ENCODE results near the gene MAPK10.

The MAPK10 gene

DNA sequence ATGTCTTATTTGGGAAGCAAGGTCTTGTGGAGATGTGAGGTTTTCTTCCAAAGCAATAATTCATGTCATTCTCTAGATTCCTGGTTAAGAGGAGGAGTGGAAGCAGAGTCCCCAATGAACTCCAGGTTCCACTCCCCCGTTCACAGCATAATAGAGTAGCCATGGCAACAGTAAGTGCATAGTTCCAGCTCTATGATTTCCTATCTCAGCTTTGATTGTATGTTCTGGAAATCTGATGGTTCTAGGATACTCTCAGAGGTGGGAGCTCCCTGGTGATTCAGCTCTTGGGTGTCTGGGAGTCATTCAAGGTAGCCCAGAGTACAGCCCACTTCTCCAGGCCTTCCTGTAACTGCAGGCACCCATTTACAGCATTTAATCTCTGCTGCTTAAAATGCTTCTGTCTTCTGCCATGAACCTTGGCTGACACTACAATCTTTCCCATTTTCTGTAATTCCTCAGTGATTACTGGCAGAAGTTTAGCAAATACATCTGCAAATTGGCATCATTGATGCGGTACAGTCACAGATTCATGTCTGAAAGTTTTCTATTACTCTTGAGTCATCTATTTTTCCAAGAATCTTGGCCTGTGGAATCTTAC is 242.0 kb downstream of the MAPK10 start:
- H3K18ac ChIP-seq (ENCODE audit: low read length), result no peak overlapping the region
- no peak overlapping the region for H3K9ac ChIP-seq (ENCODE audit: low read length)
- no peak overlapping the region for H4K12ac ChIP-seq (ENCODE audit: low read depth, low read length)
- H3K9me3 ChIP-seq (ENCODE audit: insufficient read depth, low read depth, low read length), result peaks cover 2% of the 10 kb centered on the region
- H3K36me3 ChIP-seq (ENCODE audit: control insufficient read depth in 1 of 2, insufficient read depth in 2 of 2, low read length in 2 of 2), result no peaks in the 10 kb centered on the region
- no peak overlapping the region for H3K23ac ChIP-seq (ENCODE audit: low read length)
- H3K4me3 ChIP-seq (ENCODE audit: low read depth, low read length), result no peak overlapping the region
- H3K14ac ChIP-seq (ENCODE audit: low read length), result no peak overlapping the region
- H3K27me3 ChIP-seq (ENCODE audit: insufficient read depth, low read length), result no peaks in the 10 kb centered on the region
- no peak overlapping the region for H3K4me2 ChIP-seq (ENCODE audit: low read length)
- no peak overlapping the region for H3K27ac ChIP-seq (ENCODE audit: low read depth, low read length)
- H2BK5ac ChIP-seq (ENCODE audit: low read depth, low read length, poor library complexity), result no peak overlapping the region
- H2BK12ac ChIP-seq (ENCODE audit: low read length), result no peak overlapping the region
- no peak overlapping the region for H3K4ac ChIP-seq (ENCODE audit: low read depth, low read length)
- H3K4me1 ChIP-seq (ENCODE audit: control insufficient read depth in 1 of 2, insufficient read depth in 2 of 2, low read length in 2 of 2), result no peaks in the 10 kb centered on the region
- WGBS (ENCODE audit: extremely low coverage, insufficient coverage, insufficient read length), result no CpG with 5 or more reads among the region's 2 CpGs
- no peak for DNase-seq
- no peaks in the 10 kb centered on the region for H3K79me2 ChIP-seq (ENCODE audit: control insufficient read depth, insufficient read depth, low read length, poor library complexity)
- H2AK5ac ChIP-seq (ENCODE audit: low read length), result no peak overlapping the region
- H4K8ac ChIP-seq (ENCODE audit: low read depth, low read length), result no peak overlapping the region
- no peaks in the 10 kb centered on the region for H3K79me1 ChIP-seq (ENCODE audit: low read length)
- H2AFZ ChIP-seq (ENCODE audit: insufficient read depth, low read length, poor library complexity), result no peak overlapping the region
- H4K91ac ChIP-seq (ENCODE audit: low read depth, low read length), result no peak overlapping the region
- H2BK120ac ChIP-seq (ENCODE audit: insufficient read depth, low read length, poor library complexity), result no peak overlapping the region

DNA sequence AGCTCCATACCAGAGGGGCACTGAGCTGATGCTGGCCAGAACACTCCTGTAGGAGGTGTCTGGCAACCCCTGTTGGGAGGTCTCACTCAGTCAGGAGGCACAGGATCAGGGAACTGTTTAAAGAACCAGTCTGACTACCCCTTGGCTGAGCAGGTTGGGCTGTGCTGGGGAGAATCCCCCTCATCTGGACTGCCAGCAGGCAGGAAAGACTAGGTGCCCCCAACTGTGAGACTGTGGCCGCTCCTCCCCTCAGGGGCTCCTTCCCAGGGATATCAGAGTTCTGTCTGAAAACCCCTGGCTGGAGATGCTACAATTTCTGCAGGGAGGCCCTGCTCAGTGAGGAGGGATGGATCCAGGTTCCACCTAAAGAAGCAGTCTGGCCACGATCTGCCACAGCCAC is 245.3 kb downstream of the MAPK10 start:
- Histone ChIP-seq H3K4me2 (ENCODE audit: low read length) (no peak overlapping the region), H3K79me1 (ENCODE audit: low read length) (no peaks in the 10 kb centered on the region), H4K8ac (ENCODE audit: low read depth, low read length) (no peak overlapping the region), H3K9me3 (ENCODE audit: insufficient read depth, low read depth, low read length) (peaks cover 2% of the 10 kb centered on the region), H2BK120ac (ENCODE audit: insufficient read depth, low read length, poor library complexity) (no peak overlapping the region), H3K4me1 (ENCODE audit: control insufficient read depth in 1 of 2, insufficient read depth in 2 of 2, low read length in 2 of 2) (no peaks in the 10 kb centered on the region), H2BK12ac (ENCODE audit: low read length) (no peak overlapping the region), H3K18ac (ENCODE audit: low read length) (no peak overlapping the region), H4K91ac (ENCODE audit: low read depth, low read length) (no peak overlapping the region), H3K79me2 (ENCODE audit: control insufficient read depth, insufficient read depth, low read length, poor library complexity) (no peaks in the 10 kb centered on the region), H2AFZ (ENCODE audit: insufficient read depth, low read length, poor library complexity) (no peak overlapping the region), H3K27me3 (ENCODE audit: insufficient read depth, low read length) (no peaks in the 10 kb centered on the region), H4K12ac (ENCODE audit: low read depth, low read length) (no peak overlapping the region), H3K4ac (ENCODE audit: low read depth, low read length) (no peak overlapping the region), H3K14ac (ENCODE audit: low read length) (no peak overlapping the region), H2AK5ac (ENCODE audit: low read length) (no peak overlapping the region), H3K23ac (ENCODE audit: low read length) (no peak overlapping the region), H3K4me3 (ENCODE audit: low read depth, low read length) (no peak overlapping the region), H3K27ac (ENCODE audit: low read depth, low read length) (no peak overlapping the region), H2BK5ac (ENCODE audit: low read depth, low read length, poor library complexity) (no peak overlapping the region), H3K36me3 (ENCODE audit: control insufficient read depth in 1 of 2, insufficient read depth in 2 of 2, low read length in 2 of 2) (no peaks in the 10 kb centered on the region), H3K9ac (ENCODE audit: low read length) (no peak overlapping the region)
- DNase-seq, result no peak
- no CpG with 5 or more reads among the region's 2 CpGs for WGBS (ENCODE audit: extremely low coverage, insufficient coverage, insufficient read length)

DNA sequence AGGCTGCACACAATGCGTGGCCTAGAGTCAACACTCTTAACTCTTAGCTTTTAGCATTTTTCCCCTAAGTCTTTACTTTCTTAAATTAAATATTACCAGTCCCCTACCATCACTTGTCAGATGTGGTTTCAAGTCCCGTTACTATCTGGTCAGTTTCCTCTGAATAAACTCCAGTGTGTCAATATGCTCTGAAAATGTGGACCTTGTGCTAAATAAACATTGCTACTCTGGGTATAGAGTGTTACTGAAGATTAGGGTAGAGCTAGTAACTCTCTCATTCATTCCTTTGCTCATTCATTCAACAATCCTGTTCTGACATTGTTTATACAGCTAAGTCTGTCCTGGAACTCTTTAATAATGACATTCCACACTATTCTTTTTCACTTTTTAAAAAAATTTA is 251.0 kb downstream of the MAPK10 start:
- H3K36me3 ChIP-seq (ENCODE audit: control insufficient read depth in 1 of 2, insufficient read depth in 2 of 2, low read length in 2 of 2), result no peaks in the 10 kb centered on the region
- DNase-seq, result no peak
- no peak overlapping the region for H2AK5ac ChIP-seq (ENCODE audit: low read length)
- H3K18ac ChIP-seq (ENCODE audit: low read length), result no peak overlapping the region
- H3K9ac ChIP-seq (ENCODE audit: low read length), result no peak overlapping the region
- no peak overlapping the region for H3K14ac ChIP-seq (ENCODE audit: low read length)
- no peak overlapping the region for H2BK12ac ChIP-seq (ENCODE audit: low read length)
- no peak overlapping the region for H4K12ac ChIP-seq (ENCODE audit: low read depth, low read length)
- no peaks in the 10 kb centered on the region for H3K9me3 ChIP-seq (ENCODE audit: insufficient read depth, low read depth, low read length)
- no peak overlapping the region for H2BK5ac ChIP-seq (ENCODE audit: low read depth, low read length, poor library complexity)
- no peaks in the 10 kb centered on the region for H3K79me1 ChIP-seq (ENCODE audit: low read length)
- H3K27me3 ChIP-seq (ENCODE audit: insufficient read depth, low read length), result no peaks in the 10 kb centered on the region
- no peak overlapping the region for H2AFZ ChIP-seq (ENCODE audit: insufficient read depth, low read length, poor library complexity)
- H3K4me3 ChIP-seq (ENCODE audit: low read depth, low read length), result no peak overlapping the region
- H3K4me2 ChIP-seq (ENCODE audit: low read length), result no peak overlapping the region
- H3K27ac ChIP-seq (ENCODE audit: low read depth, low read length), result no peak overlapping the region
- H2BK120ac ChIP-seq (ENCODE audit: insufficient read depth, low read length, poor library complexity), result no peak overlapping the region
- no peaks in the 10 kb centered on the region for H3K79me2 ChIP-seq (ENCODE audit: control insufficient read depth, insufficient read depth, low read length, poor library complexity)
- no peak overlapping the region for H4K91ac ChIP-seq (ENCODE audit: low read depth, low read length)
- WGBS (ENCODE audit: extremely low coverage, insufficient coverage, insufficient read length), result no CpG with 5 or more reads among the region's 2 CpGs
- H3K4ac ChIP-seq (ENCODE audit: low read depth, low read length), result no peak overlapping the region
- no peak overlapping the region for H4K8ac ChIP-seq (ENCODE audit: low read depth, low read length)
- no peaks in the 10 kb centered on the region for H3K4me1 ChIP-seq (ENCODE audit: control insufficient read depth in 1 of 2, insufficient read depth in 2 of 2, low read length in 2 of 2)
- H3K23ac ChIP-seq (ENCODE audit: low read length), result no peak overlapping the region

DNA sequence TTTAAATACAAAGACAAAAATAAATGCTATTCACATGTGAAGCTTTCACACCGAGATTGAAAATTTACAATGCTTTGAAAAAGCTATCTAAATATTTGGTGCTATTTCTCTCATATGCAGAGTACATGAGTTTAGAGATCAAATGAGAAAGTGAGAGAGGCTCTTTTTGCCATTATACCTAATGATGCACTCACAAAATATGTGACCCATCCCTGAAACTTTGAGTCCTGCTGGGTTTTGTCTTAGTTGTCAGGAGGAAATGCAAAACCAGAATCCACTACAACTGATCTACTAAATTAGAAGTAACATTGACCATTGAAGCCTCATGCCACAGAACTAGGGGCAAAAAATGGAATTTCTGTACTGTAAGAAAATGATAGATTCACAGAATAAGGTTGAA is 251.7 kb downstream of the MAPK10 start:
- Histone ChIP-seq H3K23ac (ENCODE audit: low read length) (no peak overlapping the region), H3K27ac (ENCODE audit: low read depth, low read length) (no peak overlapping the region), H3K4me1 (ENCODE audit: control insufficient read depth in 1 of 2, insufficient read depth in 2 of 2, low read length in 2 of 2) (no peaks in the 10 kb centered on the region), H3K36me3 (ENCODE audit: control insufficient read depth in 1 of 2, insufficient read depth in 2 of 2, low read length in 2 of 2) (no peaks in the 10 kb centered on the region), H2AFZ (ENCODE audit: insufficient read depth, low read length, poor library complexity) (no peak overlapping the region), H2BK120ac (ENCODE audit: insufficient read depth, low read length, poor library complexity) (no peak overlapping the region), H3K9ac (ENCODE audit: low read length) (no peak overlapping the region), H3K9me3 (ENCODE audit: insufficient read depth, low read depth, low read length) (no peaks in the 10 kb centered on the region), H3K18ac (ENCODE audit: low read length) (no peak overlapping the region), H4K12ac (ENCODE audit: low read depth, low read length) (no peak overlapping the region), H2BK5ac (ENCODE audit: low read depth, low read length, poor library complexity) (no peak overlapping the region), H3K14ac (ENCODE audit: low read length) (no peak overlapping the region), H2BK12ac (ENCODE audit: low read length) (no peak overlapping the region), H3K79me2 (ENCODE audit: control insufficient read depth, insufficient read depth, low read length, poor library complexity) (no peaks in the 10 kb centered on the region), H3K4me3 (ENCODE audit: low read depth, low read length) (no peak overlapping the region), H3K79me1 (ENCODE audit: low read length) (no peaks in the 10 kb centered on the region), H3K27me3 (ENCODE audit: insufficient read depth, low read length) (no peaks in the 10 kb centered on the region), H2AK5ac (ENCODE audit: low read length) (no peak overlapping the region), H3K4ac (ENCODE audit: low read depth, low read length) (no peak overlapping the region), H3K4me2 (ENCODE audit: low read length) (no peak overlapping the region), H4K91ac (ENCODE audit: low read depth, low read length) (no peak overlapping the region), H4K8ac (ENCODE audit: low read depth, low read length) (no peak overlapping the region)
- DNase-seq, result no peak
- no CpG with 5 or more reads among the region's 1 CpG for WGBS (ENCODE audit: extremely low coverage, insufficient coverage, insufficient read length)
